GM19238 (cell line): ENCODE data around the gene TOGARAM2.

Source experiments
- DNase-seq: peaks from one replicate; pipeline ENCODE4 v3.0.0; 2011; ENCODE audit warnings: low spot score; ENCODE audit not compliant: insufficient read length

TOGARAM2 gene

GRCh38 chr2:28997847-28998735 lies 17.0 kb downstream of the TOGARAM2 start:
- no peak for DNase-seq

GRCh38 chr2:29000481-29000880 lies 19.4 kb downstream of the TOGARAM2 start:
- DNase-seq, result peak; percentile 74

GRCh38 chr2:29000956-29001355 lies 19.9 kb downstream of the TOGARAM2 start:
- no peak for DNase-seq

- DNase-seq, result no peak
Observed at GRCh38 chr2:29001806-29002205, 20.7 kb downstream of the TOGARAM2 start.

GRCh38 chr2:29004755-29005154 lies 23.7 kb downstream of the TOGARAM2 start:
- no peak for DNase-seq

DNA sequence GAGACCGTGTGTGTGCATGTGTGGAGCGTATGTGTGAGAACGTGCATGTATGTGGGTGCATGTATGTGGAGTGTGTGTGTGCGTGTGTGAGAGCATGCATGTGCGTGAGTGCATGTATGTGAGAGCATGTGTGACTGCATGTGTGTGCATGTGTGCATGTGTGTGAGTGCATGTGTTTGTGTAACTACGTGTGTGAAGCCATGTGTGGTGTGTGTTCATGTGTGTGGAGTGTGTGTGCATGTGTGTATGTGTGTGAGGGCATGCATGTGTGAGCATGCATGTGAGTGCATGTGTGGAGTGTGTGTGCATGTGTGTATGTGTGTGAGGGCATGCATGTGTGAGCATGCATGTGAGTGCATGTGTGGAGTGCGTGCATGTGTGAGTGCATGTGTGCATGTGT lies 24.2 kb downstream of the TOGARAM2 start:
- DNase-seq, result no peak

GRCh38 chr2:29006092-29006979 lies 25.2 kb downstream of the TOGARAM2 start:
- no peak for DNase-seq

DNA sequence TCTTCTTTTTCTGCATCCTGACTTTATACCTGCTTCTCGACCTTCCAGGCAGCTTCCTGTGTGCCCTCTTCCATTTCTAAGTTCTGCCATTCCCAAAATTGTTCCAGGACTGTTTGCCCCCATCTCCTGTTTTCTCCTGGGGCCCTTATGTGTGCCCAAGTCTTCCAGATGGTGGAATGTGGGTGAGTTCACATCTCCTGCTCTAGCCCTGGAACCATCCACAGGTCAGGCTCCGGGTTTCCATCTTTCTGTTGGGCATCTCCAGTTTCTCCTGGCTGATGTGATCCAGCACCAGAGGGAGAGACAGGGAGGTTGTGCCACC lies 25.8 kb downstream of the TOGARAM2 start:
- no peak for DNase-seq

DNA sequence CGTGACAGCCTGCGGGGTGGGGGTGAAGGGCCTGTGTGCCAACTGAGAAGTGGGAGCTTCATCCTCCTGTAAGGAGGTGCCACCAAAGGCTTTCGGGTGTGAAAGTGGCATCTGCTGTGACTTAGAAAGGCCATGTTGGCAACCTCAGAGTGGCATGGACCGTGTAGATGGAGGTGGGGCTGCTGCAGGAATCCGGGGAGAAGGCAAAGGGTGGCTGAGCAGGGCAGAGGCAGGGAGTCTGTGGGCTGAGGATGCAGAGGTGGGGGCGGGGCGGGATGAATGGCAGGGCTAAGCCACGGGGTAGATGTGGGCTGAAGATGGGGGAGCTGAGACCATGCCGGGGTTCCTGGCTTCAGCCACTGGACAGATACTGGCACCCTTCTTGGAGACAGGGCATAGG lies 28.2 kb downstream of the TOGARAM2 start:
- DNase-seq, result no peak

DNA sequence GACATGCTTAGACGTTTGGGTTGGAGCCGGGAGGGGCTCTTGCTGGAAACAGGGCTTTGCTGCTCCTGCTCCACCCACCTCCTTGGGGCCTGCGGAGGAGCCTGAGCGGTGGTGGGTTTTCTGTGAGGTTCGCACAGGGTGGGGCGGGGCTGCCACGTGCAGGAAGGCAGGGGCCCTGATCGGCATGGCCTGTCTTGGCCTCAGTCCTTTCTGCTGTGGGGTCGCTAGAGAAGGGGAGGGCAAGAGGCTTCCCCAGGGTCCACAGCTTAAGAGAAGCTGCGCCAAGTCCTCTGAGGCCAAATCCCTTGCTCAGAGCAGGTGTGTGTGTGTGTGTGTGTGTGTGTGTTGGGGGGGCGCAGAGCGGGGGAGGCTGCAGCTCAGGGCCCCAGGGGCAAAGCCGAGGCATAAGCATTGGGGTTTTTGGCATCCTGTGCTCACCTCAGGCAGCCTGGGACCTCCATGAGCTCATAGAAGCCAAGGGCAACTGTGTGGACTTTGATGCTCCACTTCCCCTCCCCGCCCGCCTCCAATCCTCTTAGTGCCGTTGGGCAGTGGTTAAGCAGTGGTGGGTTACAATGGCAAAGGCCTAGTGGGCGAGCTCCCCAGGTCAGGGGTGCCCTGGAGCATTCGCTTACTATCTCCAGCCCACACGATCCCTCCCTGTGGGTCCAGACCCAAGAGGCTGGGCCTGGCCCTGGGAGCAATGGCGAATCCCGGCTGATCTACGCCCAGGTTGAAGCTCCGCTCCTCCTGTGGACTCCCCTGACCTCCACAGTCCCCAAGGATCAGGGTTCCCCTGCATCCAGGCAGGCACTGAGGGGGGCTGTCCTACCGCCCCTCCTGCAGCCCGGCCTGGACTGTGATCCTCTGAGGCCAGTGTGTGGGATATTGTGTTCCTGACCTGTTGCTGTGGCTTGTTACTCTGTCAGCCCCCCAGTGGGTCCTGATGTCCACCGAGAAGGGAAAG lies 28.9 kb downstream of the TOGARAM2 start:
- no peak for DNase-seq

DNA sequence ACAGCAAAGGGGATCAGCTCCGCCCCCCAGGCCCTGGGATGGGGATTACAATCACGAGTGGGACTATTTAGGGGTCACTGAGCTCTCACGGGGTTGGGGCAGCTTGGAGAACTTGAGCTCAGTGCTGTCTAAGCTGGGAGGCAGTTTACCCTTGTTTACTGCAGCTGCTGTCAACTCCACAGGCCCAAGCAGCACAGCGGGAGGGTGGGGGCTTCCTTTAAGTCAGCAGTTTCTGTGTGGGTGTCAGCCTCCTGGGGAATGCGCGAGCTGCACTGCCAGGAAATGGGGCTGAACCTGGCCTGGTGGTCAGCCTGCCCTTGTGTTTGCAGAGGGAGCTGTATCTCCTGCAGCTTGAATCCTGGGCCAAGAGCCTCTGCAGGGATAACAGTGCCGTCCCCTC lies 29.8 kb downstream of the TOGARAM2 start:
- peak; percentile 37 for DNase-seq

- DNase-seq, result no peak
Observed at GRCh38 chr2:29011418-29012060, 30.4 kb downstream of the TOGARAM2 start.

DNA sequence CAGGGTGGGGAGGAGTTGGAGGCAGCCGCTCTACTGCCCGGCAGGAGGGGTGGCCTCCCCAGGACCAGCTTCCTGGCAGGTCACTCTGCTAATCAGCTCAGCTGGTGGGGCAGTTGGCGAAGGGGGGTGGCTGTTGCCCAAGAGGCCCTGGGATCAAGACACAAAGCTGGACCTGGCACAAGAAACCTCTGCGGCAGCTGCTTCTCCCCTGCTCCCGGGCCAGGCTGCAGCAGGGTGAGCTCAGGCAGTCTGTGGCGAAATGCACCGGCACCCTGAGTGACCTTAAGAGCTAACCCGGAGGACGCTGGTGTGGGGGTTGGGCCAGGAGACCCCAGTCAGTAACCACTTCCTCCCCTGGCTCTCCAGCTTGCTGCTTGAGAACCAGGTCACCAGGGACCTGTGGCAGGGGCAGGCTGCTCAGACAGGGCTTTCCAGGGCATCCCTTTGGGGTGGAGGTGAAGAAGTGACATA lies 31.1 kb downstream of the TOGARAM2 start:
- peak; percentile 35 for DNase-seq

DNA sequence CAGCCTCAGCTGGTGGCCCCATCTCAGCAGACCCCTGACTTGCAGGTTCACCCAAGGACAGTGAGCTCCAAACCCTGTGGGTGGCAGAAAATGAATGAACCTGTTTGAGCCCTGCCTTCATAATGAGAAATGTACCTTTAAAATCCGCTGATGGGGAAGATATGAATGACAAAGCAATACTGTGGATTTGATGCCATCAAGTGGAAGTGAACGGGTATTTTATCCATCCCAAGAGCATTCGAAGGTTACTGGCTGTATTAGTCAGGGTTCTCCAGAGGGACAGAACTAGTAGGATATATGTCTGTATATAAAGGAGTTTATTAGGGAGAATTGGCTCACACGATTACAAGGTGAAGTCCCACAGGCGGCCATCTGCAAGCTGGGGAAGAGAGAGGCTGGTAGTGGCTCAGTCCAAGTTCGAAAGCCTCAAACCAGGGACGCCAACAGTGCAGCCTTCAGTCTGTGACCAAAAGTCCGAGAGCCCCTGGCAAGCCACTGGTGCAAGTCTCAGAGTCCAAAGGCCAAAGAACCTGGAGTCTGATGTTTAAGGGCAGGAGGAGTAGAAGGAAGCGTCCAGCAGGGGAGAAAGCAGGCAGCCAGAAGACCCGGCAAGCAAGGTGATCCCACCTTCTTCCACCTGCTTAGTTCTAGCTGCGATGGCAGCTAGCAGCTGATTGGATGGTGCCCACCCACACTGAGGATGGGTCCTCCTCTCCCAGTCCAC lies 32.1 kb downstream of the TOGARAM2 start:
- DNase-seq, result no peak

DNA sequence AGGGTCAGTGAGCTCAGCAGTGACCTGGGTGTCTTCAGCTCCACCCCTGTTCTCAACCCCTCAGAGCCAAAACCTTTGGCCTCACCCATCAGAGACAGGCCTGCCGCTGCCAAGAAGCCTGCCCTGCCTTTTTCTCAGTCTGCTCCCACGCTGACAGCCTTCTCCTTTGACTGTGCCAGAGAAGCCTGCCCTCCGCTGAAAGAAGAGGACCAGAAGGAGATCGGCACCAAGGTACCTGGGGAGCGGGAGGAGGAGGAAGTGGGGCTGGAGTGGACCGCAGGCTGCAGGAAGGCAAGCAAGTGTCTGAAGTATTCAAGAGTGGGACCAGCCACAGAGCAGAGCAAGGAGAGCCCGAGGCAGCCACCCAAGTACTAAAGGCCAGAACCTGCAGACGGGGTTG lies 33.2 kb downstream of the TOGARAM2 start:
- no peak for DNase-seq

- peak; percentile 54 for DNase-seq
Observed at GRCh38 chr2:29014811-29015421, 33.8 kb downstream of the TOGARAM2 start.

DNA sequence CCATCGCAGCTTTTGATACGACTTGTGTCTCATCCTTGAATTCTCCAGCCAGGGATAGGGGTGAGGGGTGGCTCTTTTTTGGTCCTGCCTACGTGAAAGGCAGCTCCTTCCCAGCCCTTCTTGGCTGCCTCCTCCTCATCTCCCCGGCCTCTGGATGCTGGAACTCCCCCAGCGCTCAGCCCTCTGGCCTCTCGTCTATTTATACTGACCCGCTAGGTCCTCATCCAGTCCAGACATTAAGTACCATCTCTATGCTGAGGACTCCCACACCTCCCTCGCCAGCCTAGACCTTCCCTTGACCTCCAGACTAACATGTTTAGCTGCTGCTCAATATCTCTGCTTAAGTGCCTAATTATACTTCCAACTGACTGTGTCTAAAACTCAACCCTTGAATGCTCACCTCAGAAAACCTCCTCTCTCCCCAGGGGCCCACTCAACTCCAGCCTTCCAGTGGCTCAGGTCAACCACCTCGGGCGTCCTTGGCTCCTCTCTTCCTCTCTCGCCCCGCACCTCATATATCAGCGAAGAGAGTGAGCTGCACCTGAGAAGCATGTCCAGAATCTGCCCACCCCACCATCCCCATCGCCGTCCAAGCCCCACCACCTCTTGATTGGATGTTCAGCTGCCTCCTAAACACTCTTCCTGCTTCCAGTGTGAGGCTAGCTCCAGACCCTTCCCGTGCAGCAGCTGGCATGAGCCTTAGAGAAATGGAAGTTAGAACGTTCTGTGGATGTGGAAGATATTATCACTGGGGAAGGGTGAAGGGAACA lies 34.8 kb downstream of the TOGARAM2 start:
- DNase-seq, result no peak

- DNase-seq, result no peak
Observed at GRCh38 chr2:29016504-29016903, 35.4 kb downstream of the TOGARAM2 start.
